ENCODE results near the gene BMPER. TPM values are rescaled to one million over a fixed set of nuclear protein-coding genes. Genes with fewer than 3 reads are reported as not detected.
"Not testable (repeated sequence)": the region's sequence is repeated elsewhere in the genome, so short reads cannot be mapped to it uniquely, and the experiment has no call there.

BMPER gene
- polyA plus RNA-seq, 1 experiment = 8.8 TPM

- Histone ChIP-seq H3K36me3 (ENCODE audit: control insufficient read depth, insufficient read depth, low read length) (no peaks in the 10 kb centered on the region), H3K27me3 (ENCODE audit: control insufficient read depth, insufficient read depth, low read length) (no peaks in the 10 kb centered on the region), H3K4me3 (ENCODE audit: low read depth, low read length) (no peak overlapping the region)
- peak; percentile 72 for TF ChIP-seq CTCF (IDR thresholded peaks at IDR 0.05; ENCODE audit: insufficient read depth, low read depth, low read length)
- no peak for DNase-seq (ENCODE audit: low read depth)
- ChIA-PET POLR2A (no interaction called here), CTCF (interaction anchor here (0.7 to 2.3 kb wide), 12 partner anchors 9 to 224 kb away, joined by 3 to 13 read pairs (median 3); no protein-coding TSS in a partner anchor)
Observed at GRCh38 chr7:34165927-34166550, 260.7 kb downstream of the BMPER start.

DNA sequence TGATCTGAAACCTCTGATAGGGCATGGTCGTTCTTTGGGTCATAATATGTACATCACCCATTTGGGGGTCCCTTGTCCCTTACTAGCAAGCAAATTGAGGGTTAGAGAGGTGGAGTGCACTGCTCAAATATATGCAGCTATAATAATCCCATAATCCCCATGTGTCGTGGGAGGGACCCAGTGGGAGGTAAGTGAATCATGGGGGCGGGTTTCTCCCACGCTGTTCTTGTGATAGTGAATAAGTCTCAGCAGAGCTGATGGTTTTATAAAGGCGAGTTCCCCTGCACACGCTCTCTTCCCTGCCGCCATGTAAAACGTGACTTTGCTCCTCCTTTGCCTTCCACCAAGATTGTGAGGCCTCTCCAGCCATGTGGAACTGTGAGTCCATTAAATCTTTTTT, 262.7 kb downstream of the BMPER start:
- CTCF ChIA-PET = interaction anchor here (0.6 kb wide), 1 partner anchor 1040 kb away, joined by 3 read pairs; no protein-coding TSS in a partner anchor

DNA sequence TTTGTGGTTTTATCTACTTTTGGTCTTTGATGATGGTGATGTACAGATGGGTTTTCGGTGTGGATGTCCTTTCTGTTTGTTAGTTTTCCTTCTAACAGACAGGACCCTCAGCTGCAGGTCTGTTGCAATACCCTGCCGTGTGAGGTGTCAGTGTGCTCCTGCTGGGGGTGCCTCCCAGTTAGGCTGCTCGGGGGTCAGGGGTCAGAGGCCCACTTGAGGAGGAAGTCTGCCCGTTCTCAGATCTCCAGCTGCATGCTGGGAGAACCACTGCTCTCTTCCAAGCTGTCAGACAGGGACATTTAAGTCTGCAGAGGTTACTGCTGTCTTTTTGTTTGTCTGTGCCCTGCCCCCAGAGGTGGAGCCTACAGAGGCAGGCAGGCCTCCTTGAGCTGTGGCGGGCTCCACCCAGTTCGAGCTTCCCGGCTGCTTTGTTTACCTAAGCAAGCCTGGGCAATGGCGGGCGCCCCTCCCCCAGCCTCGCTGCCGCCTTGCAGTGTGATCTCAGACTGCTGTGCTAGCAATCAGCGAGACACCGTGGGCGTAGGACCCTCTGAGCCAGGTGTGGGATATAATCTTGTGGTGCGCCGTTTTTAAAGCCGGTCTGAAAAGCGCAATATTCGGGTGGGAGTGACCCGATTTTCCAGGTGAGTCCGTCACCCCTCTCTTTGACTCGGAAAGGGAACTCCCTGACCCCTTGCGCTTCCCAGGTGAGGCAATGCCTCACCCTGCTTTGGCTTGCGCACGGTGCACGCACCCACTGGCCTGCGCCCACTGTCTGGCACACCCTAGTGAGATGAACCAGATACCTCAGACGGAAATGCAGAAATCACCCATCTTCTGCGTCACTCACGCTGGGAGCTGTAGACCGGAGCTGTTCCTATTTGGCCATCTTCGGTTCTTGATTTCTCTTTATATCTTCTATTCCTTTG, 269.6 kb downstream of the BMPER start:
- DNase-seq (ENCODE audit: low read depth); CTCF ChIA-PET; H3K4me3 ChIP-seq (ENCODE audit: low read depth, low read length); POLR2A ChIA-PET; H3K27me3 ChIP-seq (ENCODE audit: control insufficient read depth, insufficient read depth, low read length); H3K36me3 ChIP-seq (ENCODE audit: control insufficient read depth, insufficient read depth, low read length): not testable (repeated sequence)

More for the DNA sequence above, 262.7 kb downstream of the BMPER start:
- Histone ChIP-seq H3K4me3 (ENCODE audit: low read depth, low read length) (no peak overlapping the region), H3K27me3 (ENCODE audit: control insufficient read depth, insufficient read depth, low read length) (no peaks in the 10 kb centered on the region), H3K36me3 (ENCODE audit: control insufficient read depth, insufficient read depth, low read length) (no peaks in the 10 kb centered on the region)
- POLR2A ChIA-PET = interaction anchor here (0.6 kb wide), 1 partner anchor 264 kb away, joined by 20 read pairs; no protein-coding TSS in a partner anchor
- no peak for TF ChIP-seq CTCF (IDR thresholded peaks at IDR 0.05; ENCODE audit: insufficient read depth, low read depth, low read length)
- DNase-seq (ENCODE audit: low read depth) = no peak

DNA sequence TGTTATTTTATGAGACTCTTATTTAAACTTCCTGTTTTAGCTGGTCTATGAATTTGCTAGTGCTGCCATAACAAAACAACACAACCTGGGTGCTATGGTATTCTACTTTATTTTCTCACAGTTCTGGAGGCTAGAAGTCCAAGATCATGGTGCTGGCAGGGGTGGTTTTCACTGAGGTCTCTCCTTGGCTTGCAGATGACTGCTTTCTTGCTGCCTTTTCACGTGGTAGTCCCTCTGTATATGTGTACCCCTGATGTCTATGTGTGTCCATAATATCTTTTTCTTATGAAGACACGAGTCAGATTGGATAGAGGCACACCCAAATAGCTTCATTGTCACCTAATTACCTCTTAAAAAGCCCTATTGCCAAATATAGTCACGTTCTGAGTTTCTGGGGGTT, 270.5 kb downstream of the BMPER start:
- no peak overlapping the region for H3K4me3 ChIP-seq (ENCODE audit: low read depth, low read length)
- ChIA-PET CTCF (no interaction called here), POLR2A (no interaction called here)
- no peaks in the 10 kb centered on the region for H3K36me3 ChIP-seq (ENCODE audit: control insufficient read depth, insufficient read depth, low read length)
- no peaks in the 10 kb centered on the region for H3K27me3 ChIP-seq (ENCODE audit: control insufficient read depth, insufficient read depth, low read length)
- DNase-seq (ENCODE audit: low read depth) = no peak
- TF ChIP-seq CTCF (IDR thresholded peaks at IDR 0.05; ENCODE audit: insufficient read depth, low read depth, low read length) = no peak

DNA sequence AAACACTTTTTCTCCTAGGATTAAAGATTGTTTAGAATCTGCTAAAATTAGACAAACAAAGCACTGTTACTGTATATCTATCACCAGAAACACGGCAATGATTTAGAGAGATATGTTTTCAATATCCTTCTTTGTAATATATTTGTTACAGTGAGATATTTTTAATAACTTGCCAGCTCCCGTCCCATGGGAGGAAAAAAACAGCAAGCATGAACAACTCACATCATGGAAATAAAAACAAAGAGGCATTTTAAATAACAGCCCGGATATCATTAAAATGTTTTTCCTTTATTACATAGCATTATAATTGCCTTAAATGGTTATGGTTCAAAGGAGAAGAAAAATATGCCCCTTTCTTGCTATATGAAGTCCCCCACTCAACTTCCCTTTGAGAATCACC, 272.1 kb downstream of the BMPER start:
- ChIA-PET CTCF (interaction anchor here (0.9 kb wide), 1 partner anchor 140 kb away, joined by 3 read pairs; no protein-coding TSS in a partner anchor), POLR2A (no interaction called here)
- no peak overlapping the region for H3K4me3 ChIP-seq (ENCODE audit: low read depth, low read length)
- TF ChIP-seq CTCF (IDR thresholded peaks at IDR 0.05; ENCODE audit: insufficient read depth, low read depth, low read length) = no peak
- no peaks in the 10 kb centered on the region for H3K36me3 ChIP-seq (ENCODE audit: control insufficient read depth, insufficient read depth, low read length)
- H3K27me3 ChIP-seq (ENCODE audit: control insufficient read depth, insufficient read depth, low read length) = no peaks in the 10 kb centered on the region
- no peak for DNase-seq (ENCODE audit: low read depth)
